Trophoblast cell (in vitro differentiated cells and primary cell): Measurements from ENCODE around the gene RHOU.

ENCODE experiments used
- DNase-seq, 2 donors: peaks; one replicate each; pipeline ENCODE4 v3.0.0-alpha.2; 2016
- H2AFZ ChIP-seq: 2 replicates; pipeline ENCODE4 v1.6.1; 2013; ENCODE audit warnings: low read length, moderate library complexity, mild to moderate bottlenecking; ENCODE audit not compliant: insufficient read depth, poor library complexity
- H2AK5ac ChIP-seq: 2 replicates; pipeline ENCODE4 v1.6.1; 2013; ENCODE audit warnings: mild to moderate bottlenecking, low read length
- H2BK120ac ChIP-seq: 2 replicates; pipeline ENCODE4 v1.6.1; 2013; ENCODE audit warnings: low read length, mild to moderate bottlenecking, moderate library complexity; ENCODE audit not compliant: insufficient read depth, poor library complexity
- H2BK12ac ChIP-seq: 2 replicates; pipeline ENCODE4 v1.6.1; 2013; ENCODE audit warnings: mild to moderate bottlenecking, low read length, moderate library complexity
- H2BK5ac ChIP-seq: 2 replicates; pipeline ENCODE4 v1.6.1; 2013; ENCODE audit warnings: low read length, low read depth, moderate library complexity, mild to moderate bottlenecking; ENCODE audit not compliant: poor library complexity
- H3K14ac ChIP-seq: 2 replicates; pipeline ENCODE4 v1.6.1; 2013; ENCODE audit warnings: mild to moderate bottlenecking, low read length
- H3K18ac ChIP-seq: 2 replicates; pipeline ENCODE4 v1.6.1; 2013; ENCODE audit warnings: mild to moderate bottlenecking, low read length
- H3K23ac ChIP-seq: 2 replicates; pipeline ENCODE4 v1.6.1; 2013; ENCODE audit warnings: low read length
- H3K27ac ChIP-seq: 2 replicates; pipeline ENCODE4 v1.5.1; 2013; ENCODE audit warnings: low read depth, mild to moderate bottlenecking, inconsistent platforms, low read length, moderate library complexity
- H3K27me3 ChIP-seq: 2 replicates; pipeline ENCODE4 v1.6.1; 2013; ENCODE audit warnings: inconsistent platforms, mild to moderate bottlenecking, low read length, moderate library complexity; ENCODE audit not compliant: insufficient read depth
- H3K36me3 ChIP-seq, 2 experiments: 1 replicate in 1 of 2; 2 replicates in 1 of 2; pipeline ENCODE4 v1.6.1; 2013; ENCODE audit warnings: low read length in 2 of 2, mild to moderate bottlenecking in 2 of 2, moderate library complexity in 1 of 2; ENCODE audit not compliant: insufficient read depth in 2 of 2, control insufficient read depth in 1 of 2
- H3K4ac ChIP-seq: 2 replicates; pipeline ENCODE4 v1.6.1; 2013; ENCODE audit warnings: low read depth, mild to moderate bottlenecking, low read length, moderate library complexity
- H3K4me1 ChIP-seq, 2 experiments: 1 replicate in 1 of 2; 2 replicates in 1 of 2; pipeline ENCODE4 v1.6.1; 2013; ENCODE audit warnings: low read length in 2 of 2, mild to moderate bottlenecking in 2 of 2, moderate library complexity in 1 of 2; ENCODE audit not compliant: insufficient read depth in 2 of 2, control insufficient read depth in 1 of 2
- H3K4me2 ChIP-seq: 2 replicates; pipeline ENCODE4 v1.6.1; 2013; ENCODE audit warnings: inconsistent platforms, mild to moderate bottlenecking, low read length, moderate library complexity
- H3K4me3 ChIP-seq: 2 replicates; pipeline ENCODE4 v1.5.1; 2013; ENCODE audit warnings: mild to moderate bottlenecking, low read depth, low read length, inconsistent platforms
- H3K79me1 ChIP-seq: one replicate; pipeline ENCODE4 v1.6.1; 2013; ENCODE audit warnings: low read length
- H3K79me2 ChIP-seq: 2 replicates; pipeline ENCODE4 v1.6.1; 2013; ENCODE audit warnings: low read length, mild to moderate bottlenecking; ENCODE audit not compliant: control insufficient read depth, insufficient read depth, poor library complexity
- H3K9ac ChIP-seq: 2 replicates; pipeline ENCODE4 v1.6.1; 2013; ENCODE audit warnings: mild to moderate bottlenecking, low read length
- H3K9me3 ChIP-seq: 2 replicates; pipeline ENCODE4 v1.6.1; 2013; ENCODE audit warnings: low read depth, mild to moderate bottlenecking, control low read depth, inconsistent platforms, low read length; ENCODE audit not compliant: insufficient read depth
- H4K12ac ChIP-seq: 2 replicates; pipeline ENCODE4 v1.6.1; 2013; ENCODE audit warnings: low read depth, mild to moderate bottlenecking, low read length, moderate library complexity
- H4K8ac ChIP-seq: 2 replicates; pipeline ENCODE4 v1.6.1; 2013; ENCODE audit warnings: low read depth, mild to moderate bottlenecking, low read length, moderate library complexity
- H4K91ac ChIP-seq: one replicate; pipeline ENCODE4 v1.6.1; 2013; ENCODE audit warnings: low read depth, mild to moderate bottlenecking, low read length, moderate library complexity
- WGBS: extraction: QIAGEN DNeasy Blood & Tissue Kit; methylation state at CpG from one replicate; pipeline ENCODE4 v1.1.7; 2013; ENCODE audit warnings: missing lambda C conversion rate; ENCODE audit not compliant: insufficient read length, insufficient coverage; ENCODE audit errors: extremely low coverage; 5-methylcytosine and 5-hydroxymethylcytosine counted together

RHOU gene

DNA sequence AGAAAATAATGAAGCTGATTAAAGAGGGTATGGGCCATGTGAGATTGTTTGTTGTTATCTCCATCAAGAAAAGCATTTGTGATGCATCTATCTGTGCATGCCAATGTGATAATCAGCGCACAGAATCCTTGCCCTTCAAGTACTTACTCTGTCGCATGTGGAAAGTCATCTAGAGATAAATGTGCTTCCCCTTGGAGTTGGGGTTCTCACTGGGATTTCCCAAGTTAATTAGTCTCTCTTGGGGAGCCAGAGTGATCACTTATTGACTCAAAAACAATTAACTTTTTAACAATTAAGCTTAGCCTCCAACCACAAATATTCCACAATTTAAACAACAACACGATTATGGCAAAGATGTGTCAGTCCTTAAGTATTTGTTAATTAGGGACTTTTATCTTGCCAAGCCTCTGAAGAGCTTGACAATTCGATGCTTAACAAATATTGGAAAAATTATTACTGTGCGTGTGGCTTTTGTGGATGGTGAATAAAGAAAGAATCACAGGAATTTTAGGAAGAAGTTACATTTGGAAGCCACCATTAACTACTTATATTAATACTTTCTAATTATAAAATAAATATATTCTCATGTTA lies 17.5 kb downstream of the RHOU start:
- Histone ChIP-seq H3K4ac (no peak overlapping the region), H3K79me2 (no peaks in the 10 kb centered on the region), H2BK120ac (no peak overlapping the region), H2AFZ (no peak overlapping the region), H4K8ac (no peak overlapping the region), H3K4me3 (no peak overlapping the region), H2AK5ac (no peak overlapping the region), H3K27me3 (no peaks in the 10 kb centered on the region), H3K4me2 (no peak overlapping the region), H2BK5ac (no peak overlapping the region), H2BK12ac (no peak overlapping the region), H3K14ac (no peak overlapping the region), H3K4me1 (peaks cover 0 to 12% of the 10 kb centered on the region in 2 experiments), H3K36me3 (no peaks in the 10 kb centered on the region), H3K9ac (no peak overlapping the region), H3K18ac (no peak overlapping the region), H3K9me3 (no peaks in the 10 kb centered on the region), H3K27ac (no peak overlapping the region), H3K23ac (no peak overlapping the region), H4K91ac (no peak overlapping the region), H4K12ac (no peak overlapping the region), H3K79me1 (peaks cover 7% of the 10 kb centered on the region)
- WGBS, result no CpG with 5 or more reads among the region's 5 CpGs
- DNase-seq, result peak; percentile 51 to 81

DNA sequence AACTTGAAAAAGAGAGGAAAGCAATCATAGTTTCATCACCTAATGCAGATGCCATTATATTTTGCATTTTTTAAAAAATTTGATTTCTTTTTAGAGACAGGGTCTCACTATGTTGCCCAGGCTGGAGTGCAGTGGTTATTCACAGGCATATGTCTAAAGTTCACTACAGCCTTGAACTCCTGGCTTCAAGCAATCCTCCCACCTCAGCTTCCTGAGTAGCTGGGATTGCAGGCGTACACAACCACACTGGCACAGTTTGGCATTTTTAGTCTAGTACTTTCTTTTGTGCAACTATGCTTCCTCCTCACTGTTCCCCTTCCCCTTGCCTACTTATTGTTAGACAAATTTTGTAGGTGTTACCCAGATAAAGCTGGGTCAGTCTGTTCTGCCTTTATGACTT lies 18.0 kb downstream of the RHOU start:
- H3K23ac ChIP-seq, result no peak overlapping the region
- no peaks in the 10 kb centered on the region for H3K9me3 ChIP-seq
- no peaks in the 10 kb centered on the region for H3K36me3 ChIP-seq
- H2AK5ac ChIP-seq, result no peak overlapping the region
- H2BK5ac ChIP-seq, result no peak overlapping the region
- no peak overlapping the region for H3K4me3 ChIP-seq
- H3K14ac ChIP-seq, result no peak overlapping the region
- no peak for DNase-seq
- no peak overlapping the region for H3K18ac ChIP-seq
- no peaks in the 10 kb centered on the region for H3K79me2 ChIP-seq
- H4K91ac ChIP-seq, result no peak overlapping the region
- no peak overlapping the region for H3K4me2 ChIP-seq
- peaks cover 6% of the 10 kb centered on the region for H3K79me1 ChIP-seq
- no peak overlapping the region for H2AFZ ChIP-seq
- no peak overlapping the region for H2BK120ac ChIP-seq
- no peaks in the 10 kb centered on the region for H3K27me3 ChIP-seq
- H3K4ac ChIP-seq, result no peak overlapping the region
- no peak overlapping the region for H4K12ac ChIP-seq
- no peak overlapping the region for H4K8ac ChIP-seq
- H3K4me1 ChIP-seq, result peaks cover 0 to 8% of the 10 kb centered on the region in 2 experiments
- H3K27ac ChIP-seq, result no peak overlapping the region
- H2BK12ac ChIP-seq, result no peak overlapping the region
- no CpG with 5 or more reads among the region's 1 CpG for WGBS
- no peak overlapping the region for H3K9ac ChIP-seq

DNA sequence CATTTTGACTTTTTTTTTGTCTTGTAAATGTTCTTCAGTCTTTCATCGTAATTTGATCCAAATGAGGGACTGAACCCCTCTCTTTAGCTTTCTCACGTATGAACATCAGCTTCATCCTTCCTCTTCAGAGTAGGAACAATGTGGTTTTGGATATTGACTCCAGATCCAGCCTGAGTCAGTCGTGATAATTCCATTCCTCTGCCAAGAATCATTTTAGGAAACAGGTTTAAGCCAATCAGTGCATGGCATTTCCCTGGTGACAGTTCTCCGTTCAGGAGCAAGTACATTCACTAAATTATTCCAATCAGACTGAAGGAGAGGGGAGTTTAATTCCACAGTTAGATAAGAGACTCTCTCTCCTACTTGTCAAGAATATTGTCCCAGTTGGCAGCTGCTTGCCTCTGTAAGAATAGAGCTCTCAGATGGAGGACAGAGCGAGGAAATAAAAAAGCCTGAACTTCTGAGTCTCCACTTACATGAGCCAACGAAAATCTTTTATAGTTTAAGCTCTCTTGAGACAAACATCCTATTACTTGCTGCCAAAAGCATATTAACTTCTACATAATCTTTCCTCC lies 18.6 kb downstream of the RHOU start:
- Histone ChIP-seq H3K23ac (no peak overlapping the region), H3K27me3 (no peaks in the 10 kb centered on the region), H2BK12ac (no peak overlapping the region), H4K8ac (no peak overlapping the region), H3K9ac (no peak overlapping the region), H3K79me1 (peaks cover 2% of the 10 kb centered on the region), H3K4me2 (no peak overlapping the region), H3K4ac (no peak overlapping the region), H2BK120ac (no peak overlapping the region), H3K36me3 (no peaks in the 10 kb centered on the region), H3K18ac (no peak overlapping the region), H3K27ac (no peak overlapping the region), H3K14ac (no peak overlapping the region), H4K12ac (no peak overlapping the region), H3K4me1 (peaks cover 0 to 6% of the 10 kb centered on the region in 2 experiments), H4K91ac (no peak overlapping the region), H2AK5ac (no peak overlapping the region), H2BK5ac (no peak overlapping the region), H3K79me2 (no peaks in the 10 kb centered on the region), H2AFZ (no peak overlapping the region), H3K9me3 (no peaks in the 10 kb centered on the region), H3K4me3 (no peak overlapping the region)
- DNase-seq, result no peak
- WGBS, result no CpG with 5 or more reads among the region's 6 CpGs

DNA sequence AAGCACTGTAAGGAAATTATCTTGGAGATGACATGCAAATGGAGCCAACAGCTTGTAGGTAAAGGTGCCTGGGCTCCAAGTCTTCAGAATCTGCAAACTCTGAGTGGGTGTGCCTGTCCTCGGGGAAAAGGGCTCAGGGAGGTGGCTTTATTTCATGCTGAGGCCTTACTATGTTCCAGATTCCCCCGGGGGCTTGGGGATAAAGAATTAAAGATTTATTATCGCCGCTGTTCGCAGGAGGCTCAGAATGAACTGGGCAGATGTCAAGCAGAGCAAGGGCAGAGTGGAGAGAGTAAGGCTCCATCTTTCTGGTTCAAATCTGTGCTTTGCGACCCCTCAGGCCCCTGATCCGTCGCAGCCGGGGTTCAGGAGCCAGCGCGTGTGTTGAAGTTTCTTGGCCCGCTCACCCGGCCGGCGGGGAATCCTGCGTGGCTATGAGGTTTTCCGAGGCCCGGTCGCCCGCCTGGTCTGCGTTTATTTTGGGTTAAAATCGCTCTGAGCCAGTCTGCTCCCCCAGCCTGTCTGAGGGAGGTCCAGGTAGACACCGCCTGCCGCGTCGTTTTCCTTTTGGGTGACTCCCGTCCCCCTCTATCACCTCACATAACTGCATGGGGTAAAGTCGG lies 19.5 kb downstream of the RHOU start:
- Histone ChIP-seq H3K79me2 (no peaks in the 10 kb centered on the region), H3K4ac (no peak overlapping the region), H2BK5ac (no peak overlapping the region), H2BK120ac (no peak overlapping the region), H3K36me3 (no peaks in the 10 kb centered on the region), H3K27ac (no peak overlapping the region), H3K4me1 (peaks cover 0 to 6% of the 10 kb centered on the region in 2 experiments), H3K14ac (no peak overlapping the region), H2AFZ (no peak overlapping the region), H4K8ac (no peak overlapping the region), H3K9me3 (no peaks in the 10 kb centered on the region), H2AK5ac (no peak overlapping the region), H3K9ac (no peak overlapping the region), H3K18ac (no peak overlapping the region), H4K12ac (no peak overlapping the region), H3K79me1 (peaks cover 2% of the 10 kb centered on the region), H4K91ac (no peak overlapping the region), H3K23ac (no peak overlapping the region), H3K4me3 (no peak overlapping the region), H3K4me2 (no peak overlapping the region), H2BK12ac (no peak overlapping the region), H3K27me3 (no peaks in the 10 kb centered on the region)
- no peak for DNase-seq
- no CpG with 5 or more reads among the region's 28 CpGs for WGBS
